Cardiac muscle cell (in vitro differentiated cells and primary cell): ENCODE measurements around the gene FBXW5. TPM values are rescaled to one million over a fixed set of nuclear protein-coding genes. Genes with fewer than 3 reads are reported as not detected.

ENCODE experiments used
- DNase-seq, 2 donors: peaks; one replicate each; pipeline versions ENCODE4 v3.0.0 to v3.0.0-alpha.2; 2010 to 2017; ENCODE audit warnings: low read depth in 1 of 2, low spot score in 1 of 2
- H3K27ac ChIP-seq: fragments of 200-600 bp; sonication (generic); 2 replicates; pipeline ENCODE4 v1.5.1; 2016
- H3K27me3 ChIP-seq: fragments of 200-600 bp; sonication (generic); 2 replicates; pipeline ENCODE4 v1.6.0; 2016; ENCODE audit warnings: control low read depth
- H3K36me3 ChIP-seq: fragments of 200-600 bp; sonication (generic); 2 replicates; pipeline ENCODE4 v1.5.1; 2016; ENCODE audit warnings: control low read depth
- H3K4me1 ChIP-seq: fragments of 200-600 bp; sonication (generic); 2 replicates; pipeline ENCODE4 v1.8.1; 2017; ENCODE audit warnings: low read depth, mild to moderate bottlenecking, mixed run types
- H3K4me3 ChIP-seq: fragments of 200-600 bp; sonication (generic); 2 replicates; pipeline ENCODE4 v1.5.1; 2016; ENCODE audit warnings: mild to moderate bottlenecking
- H3K9me3 ChIP-seq: fragments of 200-600 bp; sonication (generic); 2 replicates; pipeline ENCODE4 v1.5.1; 2017; ENCODE audit warnings: low read depth, mild to moderate bottlenecking, control low read depth
- CTCF ChIP-seq: IDR thresholded peaks from 2 replicates; pipeline ENCODE4 v1.5.1; 2012; ENCODE audit warnings: low read depth, mild to moderate bottlenecking, low read length
- polyA plus RNA-seq: library from polyadenylated mRNA; unstranded; fragments of >200 nt; fragmentation: Nextera tagmentation; extraction: Ambion mirVana; gene quantifications from 2 replicates; pipeline ENCODE4 v1.2.1, GENCODE V29; 2016
- total RNA-seq: library from RNA; depleted of rRNA; stranded (reverse); fragments of >200 nt; gene quantifications from 2 replicates; pipeline ENCODE4 v1.2.3, GENCODE V29; 2016

The FBXW5 gene
- total and polyA plus RNA-seq, 2 experiments from 2014 or later: 119 to 188 TPM

GRCh38 chr9:136958473-136958872, 13.9 kb upstream of the FBXW5 start:
- Histone ChIP-seq H3K9me3 (no peaks in the 10 kb centered on the region), H3K27me3 (no peaks in the 10 kb centered on the region), H3K27ac (no peak overlapping the region), H3K36me3 (no peaks in the 10 kb centered on the region), H3K4me1 (no peaks in the 10 kb centered on the region), H3K4me3 (no peak overlapping the region)
- DNase-seq: no peak
- no peak for TF ChIP-seq CTCF

- no peaks in the 10 kb centered on the region for H3K36me3 ChIP-seq
- H3K4me3 ChIP-seq: no peak overlapping the region
- no peak for DNase-seq
- no peak for TF ChIP-seq CTCF
- H3K27me3 ChIP-seq: no peaks in the 10 kb centered on the region
- no peaks in the 10 kb centered on the region for H3K9me3 ChIP-seq
- no peaks in the 10 kb centered on the region for H3K4me1 ChIP-seq
- H3K27ac ChIP-seq: no peak overlapping the region
These were observed 13.4 kb upstream of the FBXW5 start for GRCh38 chr9:136957901-136958300.

DNA sequence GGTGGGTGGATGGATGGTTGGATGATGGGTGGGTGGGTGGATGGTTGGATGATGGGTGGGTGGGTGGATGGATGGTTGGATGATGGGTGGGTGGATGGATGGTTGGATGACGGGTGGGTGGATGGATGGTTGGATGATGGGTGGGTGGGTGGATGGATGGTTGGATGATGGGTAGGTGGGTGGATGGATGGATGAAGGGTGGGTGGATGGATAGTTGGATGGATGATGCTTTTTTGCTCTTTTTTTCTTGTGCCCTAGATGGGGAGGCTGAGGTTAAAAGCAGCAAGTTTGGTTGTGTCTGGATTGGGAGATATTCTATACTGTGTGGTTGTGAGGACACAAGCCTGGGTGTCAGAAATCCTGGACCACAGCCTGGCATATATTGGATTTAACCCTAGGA, 12.9 kb upstream of the FBXW5 start:
- TF ChIP-seq CTCF: no peak
- Histone ChIP-seq H3K4me3 (no peak overlapping the region), H3K4me1 (no peaks in the 10 kb centered on the region), H3K27me3 (no peaks in the 10 kb centered on the region), H3K36me3 (no peaks in the 10 kb centered on the region), H3K9me3 (no peaks in the 10 kb centered on the region), H3K27ac (no peak overlapping the region)
- DNase-seq: no peak

GRCh38 chr9:136956604-136957003, 12.1 kb upstream of the FBXW5 start:
- Histone ChIP-seq H3K27me3 (no peaks in the 10 kb centered on the region), H3K4me3 (no peak overlapping the region), H3K4me1 (no peaks in the 10 kb centered on the region), H3K27ac (no peak overlapping the region), H3K36me3 (no peaks in the 10 kb centered on the region), H3K9me3 (no peaks in the 10 kb centered on the region)
- DNase-seq: no peak
- no peak for TF ChIP-seq CTCF

DNA sequence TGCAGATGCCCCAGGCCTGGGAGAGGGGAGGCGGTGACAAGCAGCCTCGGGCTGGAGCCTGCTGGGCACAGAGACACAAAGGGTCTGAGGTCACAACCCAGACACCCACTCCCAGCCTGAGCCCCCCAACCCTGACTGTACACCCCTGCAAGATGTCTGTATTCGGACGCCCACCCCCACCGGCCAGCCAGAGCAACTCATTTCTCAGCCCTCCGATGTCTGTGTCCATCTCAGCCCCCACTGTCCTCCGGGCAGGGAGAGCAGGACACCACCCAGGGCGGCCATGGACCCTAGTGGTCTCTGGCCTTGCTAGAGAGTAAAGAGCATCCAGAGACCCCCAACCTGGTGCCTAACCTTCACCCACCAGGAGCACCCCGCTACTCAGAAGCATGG, 11.4 kb upstream of the FBXW5 start:
- Histone ChIP-seq H3K36me3 (no peaks in the 10 kb centered on the region), H3K27me3 (no peaks in the 10 kb centered on the region), H3K27ac (no peak overlapping the region), H3K4me1 (peaks cover 1% of the 10 kb centered on the region), H3K9me3 (no peaks in the 10 kb centered on the region), H3K4me3 (no peak overlapping the region)
- DNase-seq: no peak
- no peak for TF ChIP-seq CTCF
